HUES6 (cell line): ENCODE data around the gene IQSEC3.

ENCODE experiments used
- H3K27ac ChIP-seq: 2 replicates; pipeline ENCODE4 v1.7.0; 2013; ENCODE audit warnings: low read depth, mild to moderate bottlenecking, low read length, inconsistent platforms
- H3K27me3 ChIP-seq: 2 replicates; pipeline ENCODE4 v1.6.1; 2013; ENCODE audit warnings: low read length; ENCODE audit not compliant: control insufficient read depth, insufficient read depth
- H3K36me3 ChIP-seq: 2 replicates; pipeline ENCODE4 v1.6.1; 2013; ENCODE audit warnings: low read length; ENCODE audit not compliant: control insufficient read depth, insufficient read depth
- H3K4me1 ChIP-seq: 2 replicates; pipeline ENCODE4 v1.6.1; 2013; ENCODE audit warnings: low read length; ENCODE audit not compliant: control insufficient read depth, insufficient read depth
- H3K4me3 ChIP-seq: 2 replicates; pipeline ENCODE4 v1.5.1; 2013; ENCODE audit warnings: low read depth, low read length
- H3K9ac ChIP-seq: one replicate; pipeline ENCODE4 v1.6.1; 2013; ENCODE audit warnings: mild to moderate bottlenecking, low read length
- H3K9me3 ChIP-seq: 2 replicates; pipeline ENCODE4 v1.6.1; 2013; ENCODE audit warnings: low read depth, low read length; ENCODE audit not compliant: control insufficient read depth, insufficient read depth

Gene IQSEC3

DNA sequence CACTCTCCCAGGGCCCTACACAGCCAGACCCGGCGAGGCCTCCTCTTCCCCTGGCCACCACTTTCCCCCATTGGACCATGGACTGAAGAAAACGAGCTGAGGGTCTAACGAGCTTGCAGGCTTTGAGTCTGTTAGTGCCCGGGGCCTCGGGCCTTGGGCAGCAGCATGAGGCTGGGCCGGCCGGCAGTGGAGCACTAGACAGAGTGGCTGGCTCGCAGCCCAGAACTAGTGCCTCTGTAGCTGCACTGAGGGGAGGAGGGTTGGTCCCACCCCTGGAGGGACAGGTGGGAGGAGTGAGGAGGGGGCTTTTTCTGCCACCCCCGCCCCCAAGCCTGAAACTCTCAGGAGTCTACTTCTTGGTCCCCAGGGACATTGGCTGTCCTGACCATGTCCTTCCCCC is 108.7 kb downstream of the IQSEC3 start:
- no peaks in the 10 kb centered on the region for H3K27me3 ChIP-seq
- no peak overlapping the region for H3K27ac ChIP-seq
- H3K4me3 ChIP-seq = no peak overlapping the region
- no peaks in the 10 kb centered on the region for H3K36me3 ChIP-seq
- peaks cover 49% of the 10 kb centered on the region for H3K4me1 ChIP-seq
- no peak overlapping the region for H3K9ac ChIP-seq
- H3K9me3 ChIP-seq = no peaks in the 10 kb centered on the region

DNA sequence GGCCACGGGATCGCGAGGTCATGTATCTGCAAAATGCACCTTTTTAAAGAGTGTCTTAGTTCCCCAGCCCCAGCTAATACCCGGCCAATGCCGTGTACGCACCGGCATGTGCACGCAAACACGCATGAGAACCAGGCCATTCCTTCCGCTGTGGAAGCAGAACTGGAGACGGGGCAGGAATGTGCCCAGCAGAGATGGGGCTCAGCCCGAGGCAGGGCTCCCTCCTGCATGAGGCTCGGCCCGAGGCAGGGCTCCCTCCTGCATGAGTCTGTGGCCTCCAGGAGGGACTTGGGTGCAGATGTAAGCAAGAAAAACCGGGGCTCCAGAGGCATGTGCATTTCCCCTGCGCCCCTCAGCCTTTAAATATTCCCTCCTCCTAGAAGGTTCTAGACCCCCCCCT is 109.2 kb downstream of the IQSEC3 start:
- no peaks in the 10 kb centered on the region for H3K9me3 ChIP-seq
- H3K9ac ChIP-seq = no peak overlapping the region
- no peaks in the 10 kb centered on the region for H3K36me3 ChIP-seq
- no peaks in the 10 kb centered on the region for H3K27me3 ChIP-seq
- no peak overlapping the region for H3K27ac ChIP-seq
- peaks cover 44% of the 10 kb centered on the region for H3K4me1 ChIP-seq
- H3K4me3 ChIP-seq = no peak overlapping the region

DNA sequence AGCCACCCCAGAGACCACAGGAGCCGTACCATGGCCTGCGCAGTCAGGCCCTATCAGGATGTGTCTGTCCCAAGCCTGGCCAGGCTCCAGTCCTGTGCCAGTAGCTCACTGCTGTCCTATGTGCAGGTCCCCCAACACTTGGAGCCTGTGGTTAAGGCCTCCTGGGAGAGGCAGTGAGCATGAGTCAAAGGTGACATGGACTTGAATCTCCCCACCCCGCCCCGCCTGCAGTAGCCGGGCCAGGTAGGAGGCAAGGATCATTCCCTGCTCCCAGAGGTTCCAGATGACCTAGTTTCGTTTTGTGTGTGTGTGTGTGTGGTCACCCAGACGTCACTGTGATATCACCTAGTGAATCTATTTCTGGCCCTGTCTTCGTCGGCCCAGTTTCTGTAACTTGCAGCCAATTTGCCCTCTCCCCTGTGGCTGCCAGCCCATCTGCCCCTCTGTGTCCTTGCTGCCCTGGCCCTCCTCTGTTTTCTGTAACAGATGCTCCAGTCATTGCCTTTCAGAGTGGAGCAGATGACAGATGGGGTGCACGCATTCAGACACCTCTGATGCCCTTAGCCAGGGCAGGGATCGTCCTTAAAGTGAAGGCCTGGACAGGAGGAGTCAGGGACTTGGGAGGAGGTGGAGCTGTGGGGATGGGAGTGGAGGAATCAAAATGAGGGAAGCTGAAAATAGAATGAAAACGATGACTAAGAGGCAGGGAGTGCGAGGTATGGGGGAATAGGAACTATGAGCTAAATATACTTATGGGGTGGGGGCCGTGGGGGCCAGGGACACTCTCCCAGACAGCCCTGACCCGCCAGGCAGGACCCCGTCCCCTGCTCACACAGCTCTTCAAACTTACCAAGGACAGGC is 110.0 kb downstream of the IQSEC3 start:
- no peak overlapping the region for H3K9ac ChIP-seq
- no peak overlapping the region for H3K27ac ChIP-seq

DNA sequence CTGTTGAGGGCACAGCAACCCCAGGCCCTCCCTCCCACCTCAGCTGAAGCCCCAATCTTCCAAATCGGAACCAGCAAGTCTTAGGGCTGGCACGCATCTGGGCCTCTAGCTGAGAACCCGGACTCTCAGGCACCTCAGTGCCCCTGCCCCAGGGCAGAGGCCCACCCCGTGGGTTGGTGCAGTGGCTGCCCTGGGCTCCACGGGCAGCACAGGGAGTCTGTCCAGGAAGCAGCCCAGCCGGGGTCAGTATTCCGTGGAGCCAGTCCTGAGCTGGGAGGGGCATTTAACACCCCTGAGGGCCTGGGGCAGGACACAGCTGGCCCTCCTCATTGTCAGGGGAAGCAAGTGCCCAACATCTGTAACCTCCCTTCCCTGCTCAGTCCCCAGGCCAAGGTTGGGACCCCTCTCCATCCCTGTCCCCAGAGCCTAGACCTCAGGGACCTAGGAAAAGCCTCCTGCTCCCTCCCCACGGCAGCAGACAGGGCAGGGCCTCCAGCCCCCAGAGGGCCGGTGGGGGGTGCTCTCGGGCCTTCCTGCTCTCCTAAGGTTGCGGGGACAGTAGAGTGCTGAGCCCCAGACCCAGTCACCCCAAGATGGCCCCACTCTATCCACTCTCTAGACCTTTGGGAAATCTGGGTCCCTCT is 110.9 kb downstream of the IQSEC3 start:
- Histone ChIP-seq H3K4me1 (peaks cover 44% of the 10 kb centered on the region), H3K27ac (no peak overlapping the region), H3K9ac (no peak overlapping the region), H3K4me3 (no peak overlapping the region), H3K27me3 (no peaks in the 10 kb centered on the region), H3K36me3 (no peaks in the 10 kb centered on the region), H3K9me3 (no peaks in the 10 kb centered on the region)

More for the DNA sequence above, 110.0 kb downstream of the IQSEC3 start:
- no peaks in the 10 kb centered on the region for H3K9me3 ChIP-seq
- H3K36me3 ChIP-seq = no peaks in the 10 kb centered on the region
- no peaks in the 10 kb centered on the region for H3K27me3 ChIP-seq
- H3K4me3 ChIP-seq = no peak overlapping the region
- peaks cover 37% of the 10 kb centered on the region for H3K4me1 ChIP-seq

DNA sequence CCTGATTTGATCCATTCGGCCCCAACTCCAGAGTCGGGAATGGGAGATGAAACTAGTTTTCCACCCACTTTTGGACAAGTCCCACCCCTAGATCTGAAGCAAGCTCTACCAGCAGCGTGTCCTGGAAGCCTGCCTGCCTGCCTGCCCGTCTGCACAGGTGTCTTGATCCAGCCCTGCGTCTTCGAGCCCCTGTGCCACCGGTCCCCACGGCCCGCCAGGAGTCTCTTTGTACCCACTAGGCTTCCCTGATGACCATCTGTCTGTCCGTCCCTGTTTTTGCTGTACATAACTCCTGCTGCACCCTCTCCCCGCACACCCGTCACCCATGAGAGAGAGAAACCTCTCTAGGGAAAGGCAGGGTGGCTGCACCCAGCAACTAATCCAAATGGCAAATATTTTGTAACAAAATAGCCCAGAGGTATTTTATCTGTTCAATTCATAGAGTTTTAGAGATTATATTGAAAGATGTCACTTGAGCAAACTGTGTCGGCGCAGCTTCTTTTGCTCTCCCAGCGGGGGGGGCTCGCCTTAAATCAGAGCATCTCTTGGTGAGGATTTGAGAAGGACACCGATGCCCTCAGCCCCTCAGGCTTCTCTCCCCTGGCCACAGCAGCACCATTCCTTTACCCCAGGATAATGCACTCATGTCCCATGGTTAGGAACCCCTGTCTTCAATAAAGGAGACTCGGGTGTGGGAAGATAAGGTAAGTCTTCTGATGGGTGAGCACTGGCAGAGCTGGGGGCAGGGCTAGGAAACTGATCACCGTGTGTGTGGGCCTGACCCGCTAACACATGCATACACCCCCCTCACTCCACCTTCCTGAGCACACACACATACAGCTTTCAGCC is 111.6 kb downstream of the IQSEC3 start:
- Histone ChIP-seq H3K9me3 (no peaks in the 10 kb centered on the region), H3K27ac (no peak overlapping the region), H3K27me3 (no peaks in the 10 kb centered on the region), H3K4me3 (no peak overlapping the region), H3K36me3 (no peaks in the 10 kb centered on the region), H3K4me1 (peaks cover 44% of the 10 kb centered on the region), H3K9ac (no peak overlapping the region)

DNA sequence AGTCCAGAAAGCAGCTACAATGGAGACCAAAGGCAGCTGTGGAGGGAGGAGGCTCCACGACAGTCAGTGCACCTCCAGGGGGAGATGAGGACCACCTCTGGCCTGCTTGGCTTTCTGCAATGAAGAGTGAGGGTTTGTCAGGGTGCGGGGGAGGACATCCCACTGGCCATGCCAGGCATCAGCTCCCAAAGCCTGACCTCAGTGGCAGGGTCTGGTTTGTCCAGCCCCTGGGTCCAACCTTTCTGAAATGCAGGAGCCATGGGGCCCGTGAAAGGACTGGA is 112.2 kb downstream of the IQSEC3 start:
- Histone ChIP-seq H3K4me3 (no peak overlapping the region), H3K27ac (no peak overlapping the region), H3K36me3 (no peaks in the 10 kb centered on the region), H3K27me3 (no peaks in the 10 kb centered on the region), H3K9ac (no peak overlapping the region), H3K4me1 (peaks cover 41% of the 10 kb centered on the region), H3K9me3 (no peaks in the 10 kb centered on the region)

DNA sequence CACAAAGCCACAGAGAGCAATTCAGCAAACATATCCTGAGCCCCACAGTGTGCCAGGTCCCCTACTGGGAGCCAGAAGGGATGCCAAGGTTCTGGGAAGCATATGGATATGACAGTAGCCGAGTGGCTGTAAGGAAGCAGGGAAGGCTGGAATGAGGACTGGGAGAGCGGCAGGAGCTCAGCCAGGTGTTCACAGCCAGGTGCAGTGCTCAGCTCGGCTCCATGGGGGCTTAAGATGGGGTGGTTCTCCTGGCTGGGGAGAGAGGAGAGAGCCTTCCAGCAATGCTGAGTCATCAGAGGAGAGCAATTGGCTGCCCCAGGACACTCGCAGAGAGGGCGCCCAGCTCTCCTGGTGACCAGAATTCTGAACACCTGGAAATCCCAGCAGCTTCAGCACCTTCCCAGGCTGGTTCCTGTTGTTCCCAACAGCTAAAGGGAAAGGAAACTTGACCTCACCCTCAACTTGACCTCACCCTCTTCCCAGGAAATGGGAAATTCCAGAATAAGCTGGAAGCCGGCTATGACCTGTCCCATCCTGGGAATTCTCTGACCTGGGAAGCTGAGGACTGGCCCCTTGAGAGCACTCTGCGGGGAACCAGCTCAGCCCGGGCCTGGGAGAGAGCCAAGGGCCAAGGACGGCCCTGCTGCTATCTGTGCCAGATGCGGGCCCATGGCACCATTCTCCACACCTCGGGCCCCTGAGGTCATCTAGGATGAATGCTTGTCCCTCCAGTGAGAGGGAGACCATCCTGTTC is 112.7 kb downstream of the IQSEC3 start:
- no peak overlapping the region for H3K4me3 ChIP-seq
- H3K9me3 ChIP-seq = no peaks in the 10 kb centered on the region
- no peaks in the 10 kb centered on the region for H3K27me3 ChIP-seq
- H3K36me3 ChIP-seq = no peaks in the 10 kb centered on the region
- no peak overlapping the region for H3K27ac ChIP-seq
- H3K4me1 ChIP-seq = peaks cover 41% of the 10 kb centered on the region
- H3K9ac ChIP-seq = no peak overlapping the region

DNA sequence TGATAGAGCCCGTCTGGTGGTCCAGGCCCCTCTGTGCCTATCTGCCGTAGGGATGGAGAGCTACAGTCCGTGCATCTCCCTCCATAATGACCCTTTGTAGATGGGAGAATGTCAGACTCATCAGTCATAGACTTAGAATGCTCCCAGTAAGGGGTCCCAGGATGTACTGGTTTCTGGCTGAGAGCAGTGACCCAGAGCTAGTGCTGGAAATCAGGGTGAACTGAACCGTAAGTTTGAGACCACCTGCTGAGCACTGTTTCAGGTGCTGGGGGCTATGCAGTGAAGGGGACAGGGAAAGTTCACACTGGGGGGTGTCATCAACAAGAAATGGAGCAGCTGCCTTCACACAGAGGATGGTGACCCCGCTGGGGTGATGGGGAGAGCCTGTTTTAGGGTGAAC is 113.3 kb downstream of the IQSEC3 start:
- no peaks in the 10 kb centered on the region for H3K27me3 ChIP-seq
- no peak overlapping the region for H3K4me3 ChIP-seq
- no peaks in the 10 kb centered on the region for H3K9me3 ChIP-seq
- no peak overlapping the region for H3K9ac ChIP-seq
- peaks cover 41% of the 10 kb centered on the region for H3K4me1 ChIP-seq
- no peaks in the 10 kb centered on the region for H3K36me3 ChIP-seq
- H3K27ac ChIP-seq = no peak overlapping the region

DNA sequence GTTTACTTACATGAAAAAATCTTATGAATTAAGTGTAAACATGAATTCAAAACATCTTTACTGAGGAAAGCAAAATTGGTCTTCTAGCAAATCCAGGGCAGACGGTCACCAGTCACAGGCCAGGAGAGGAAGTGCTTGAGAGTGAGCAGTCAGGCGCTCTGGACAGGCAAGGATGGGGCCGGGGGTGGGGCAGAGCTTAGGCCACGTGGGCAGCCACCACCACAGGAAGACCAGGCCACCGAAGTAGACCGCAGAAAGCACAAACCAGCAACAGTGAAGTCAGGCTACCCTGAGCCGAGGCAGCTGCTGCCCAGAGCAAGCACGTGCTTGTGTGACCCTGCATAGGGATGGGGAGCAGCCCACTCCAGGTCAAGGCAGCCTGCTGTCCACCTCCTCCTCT is 113.9 kb downstream of the IQSEC3 start:
- H3K4me1 ChIP-seq = peaks cover 35% of the 10 kb centered on the region
- no peak overlapping the region for H3K27ac ChIP-seq
- H3K9ac ChIP-seq = no peak overlapping the region
- H3K36me3 ChIP-seq = no peaks in the 10 kb centered on the region
- no peak overlapping the region for H3K4me3 ChIP-seq
- H3K27me3 ChIP-seq = no peaks in the 10 kb centered on the region
- no peaks in the 10 kb centered on the region for H3K9me3 ChIP-seq

DNA sequence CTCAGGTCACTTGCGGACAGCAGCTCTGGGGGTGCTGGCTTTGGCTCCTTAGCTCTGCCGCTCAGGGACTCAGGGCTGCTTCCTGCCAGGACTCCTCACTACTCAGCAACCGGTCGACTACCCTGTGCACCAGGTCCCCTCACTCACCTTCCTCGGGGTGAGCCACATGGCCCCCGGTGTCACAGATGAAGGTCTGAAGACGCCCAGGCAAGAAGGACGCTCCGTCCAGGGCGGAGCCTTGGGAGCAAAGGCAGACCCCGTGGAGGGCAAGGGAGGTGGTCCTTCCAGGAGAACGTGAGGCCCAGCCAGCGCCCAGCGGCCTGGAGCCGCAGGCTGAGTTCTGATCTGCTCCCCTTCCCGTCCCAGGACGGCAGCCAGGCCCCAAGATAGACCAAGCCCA is 115.4 kb downstream of the IQSEC3 start:
- Histone ChIP-seq H3K4me3 (no peak overlapping the region), H3K4me1 (peaks cover 28% of the 10 kb centered on the region), H3K36me3 (no peaks in the 10 kb centered on the region), H3K9ac (no peak overlapping the region), H3K27ac (no peak overlapping the region), H3K9me3 (no peaks in the 10 kb centered on the region), H3K27me3 (no peaks in the 10 kb centered on the region; the same call in 1 of the 2 replicates)
